ENCODE results near the gene MBD3L1. TPM values are rescaled to one million over a fixed set of nuclear protein-coding genes. Genes with fewer than 3 reads are reported as not detected.

Gene MBD3L1
- total RNA-seq, 4 donors from 2014 or later = not detected

DNA sequence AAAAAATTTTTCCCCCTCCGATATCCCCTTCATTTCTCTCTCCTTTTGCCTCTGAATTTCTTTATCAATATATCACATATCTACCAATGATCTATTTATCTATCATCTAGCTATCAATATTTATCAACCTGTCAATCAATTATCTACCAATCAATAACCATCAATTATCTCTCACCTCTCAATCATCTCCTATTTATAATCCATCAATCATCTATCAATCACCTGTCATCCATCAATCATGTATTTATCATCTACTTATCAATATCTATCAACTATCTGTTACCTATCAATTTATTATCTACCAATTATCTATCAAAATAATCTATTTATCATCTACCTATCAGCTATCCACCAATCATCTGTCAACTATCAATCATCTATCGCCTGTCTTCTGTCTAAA is 17.1 kb downstream of the MBD3L1 start:
- WGBS = 93% methylated on average over 2 of the region's 2 CpGs

GRCh38 chr19:8850488-8850887 is 18.3 kb downstream of the MBD3L1 start:
- Histone ChIP-seq H3K4me1 (no peaks in the 10 kb centered on the region), H3K9me3 (peaks cover 4% of the 10 kb centered on the region), H3K27ac (no peak overlapping the region), H3K27me3 (no peaks in the 10 kb centered on the region), H3K4me3 (no peak overlapping the region), H3K36me3 (no peaks in the 10 kb centered on the region)
- WGBS = 95% methylated on average over 3 of the region's 3 CpGs
- no peak for DNase-seq (ENCODE audit: low spot score in 2 of 2)
- TF ChIP-seq CTCF (IDR thresholded peaks at IDR 0.05) (no peak), POLR2AphosphoS5 (IDR thresholded peaks at IDR 0.05) (no peak), EP300 (IDR thresholded peaks at IDR 0.05) (no peak), POLR2A (IDR thresholded peaks at IDR 0.05) (no peak)

More for the DNA sequence above, 17.1 kb downstream of the MBD3L1 start:
- no peaks in the 10 kb centered on the region for H3K36me3 ChIP-seq
- H3K27me3 ChIP-seq = no peaks in the 10 kb centered on the region
- no peak for DNase-seq (ENCODE audit: low spot score in 2 of 2)
- H3K27ac ChIP-seq = no peak overlapping the region
- TF ChIP-seq POLR2A (IDR thresholded peaks at IDR 0.05) = no peak
- no peak for TF ChIP-seq CTCF (IDR thresholded peaks at IDR 0.05)
- TF ChIP-seq EP300 (IDR thresholded peaks at IDR 0.05) = no peak
- no peak for TF ChIP-seq POLR2AphosphoS5 (IDR thresholded peaks at IDR 0.05)
- peaks cover 4% of the 10 kb centered on the region for H3K9me3 ChIP-seq
- no peaks in the 10 kb centered on the region for H3K4me1 ChIP-seq
- H3K4me3 ChIP-seq = no peak overlapping the region

DNA sequence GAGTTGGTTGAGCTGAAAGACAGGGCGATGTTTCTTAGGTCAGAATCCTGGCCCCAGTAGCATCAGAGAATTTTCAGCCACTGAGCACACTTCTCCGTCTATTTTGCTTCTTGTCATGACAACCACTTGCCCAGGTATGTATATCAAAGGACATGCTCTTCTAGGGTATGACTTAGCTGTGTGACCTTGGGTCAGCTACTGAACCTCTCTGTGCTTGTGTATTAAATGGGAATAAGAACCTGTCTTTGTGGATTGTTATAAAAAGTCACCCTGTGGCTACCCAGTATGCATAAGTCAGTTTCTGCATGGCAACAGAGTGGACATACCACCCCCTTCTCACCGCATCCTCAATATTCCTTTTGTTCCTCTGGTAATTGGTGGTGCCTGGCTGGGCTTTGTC is 26.1 kb downstream of the MBD3L1 start:
- no peak for DNase-seq (ENCODE audit: low spot score in 2 of 2)
- H3K4me1 ChIP-seq = no peaks in the 10 kb centered on the region
- no peak overlapping the region for H3K27ac ChIP-seq
- TF ChIP-seq POLR2AphosphoS5 (IDR thresholded peaks at IDR 0.05) (no peak), CTCF (IDR thresholded peaks at IDR 0.05) (no peak), EP300 (IDR thresholded peaks at IDR 0.05) (no peak), POLR2A (IDR thresholded peaks at IDR 0.05) (no peak)
- H3K36me3 ChIP-seq = no peaks in the 10 kb centered on the region
- no peaks in the 10 kb centered on the region for H3K9me3 ChIP-seq
- H3K27me3 ChIP-seq = peaks cover 3% of the 10 kb centered on the region
- WGBS = 89% methylated on average over 3 of the region's 3 CpGs
- H3K4me3 ChIP-seq = no peak overlapping the region

GRCh38 chr19:8866344-8866743 is 34.2 kb downstream of the MBD3L1 start:
- no peaks in the 10 kb centered on the region for H3K4me1 ChIP-seq
- no peaks in the 10 kb centered on the region for H3K36me3 ChIP-seq
- no peak overlapping the region for H3K4me3 ChIP-seq
- no peaks in the 10 kb centered on the region for H3K9me3 ChIP-seq
- no peaks in the 10 kb centered on the region for H3K27me3 ChIP-seq
- DNase-seq (ENCODE audit: low spot score in 2 of 2) = no peak
- no peak overlapping the region for H3K27ac ChIP-seq
- TF ChIP-seq CTCF (IDR thresholded peaks at IDR 0.05) (no peak), EP300 (IDR thresholded peaks at IDR 0.05) (no peak), POLR2A (IDR thresholded peaks at IDR 0.05) (no peak), POLR2AphosphoS5 (IDR thresholded peaks at IDR 0.05) (no peak)

DNA sequence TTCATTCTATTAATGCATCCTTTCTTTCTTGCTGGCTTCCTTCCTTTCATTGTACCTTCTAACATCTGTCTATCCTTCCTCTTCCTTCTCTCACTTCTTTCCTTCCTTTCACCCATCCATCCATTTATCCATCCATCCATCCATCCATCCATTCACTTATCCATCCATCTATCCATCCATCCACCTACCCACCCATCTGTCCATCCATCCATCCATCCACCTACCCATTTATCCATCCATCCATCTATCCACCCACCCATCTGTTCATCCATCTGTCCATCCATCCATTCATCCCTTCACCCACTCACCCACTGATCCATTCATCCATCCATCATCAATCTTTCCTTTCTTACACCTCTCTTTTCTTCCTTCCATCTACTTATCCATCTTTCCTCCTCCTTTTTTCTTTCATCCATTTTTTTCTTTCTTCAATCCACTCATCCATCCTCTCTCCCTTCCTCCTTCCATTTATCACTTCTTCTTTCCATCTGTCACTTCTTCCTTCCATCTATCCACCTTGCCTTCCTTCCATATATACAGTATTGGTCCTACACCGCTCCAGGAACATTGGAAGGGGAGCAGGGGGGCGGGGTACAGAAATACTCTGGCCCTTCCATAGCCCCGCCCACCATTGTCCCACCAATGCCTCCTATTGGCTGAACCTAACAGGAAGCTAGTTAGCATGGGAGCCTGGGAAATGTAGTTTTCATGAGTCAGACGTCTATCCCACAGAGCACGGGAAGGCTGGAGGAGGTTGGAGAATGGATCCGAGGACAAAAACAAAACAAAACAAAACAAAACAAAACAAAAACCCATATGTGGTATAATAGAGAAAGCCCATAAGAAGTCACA is 45.9 kb downstream of the MBD3L1 start:
- Histone ChIP-seq H3K9me3 (no peaks in the 10 kb centered on the region), H3K36me3 (no peaks in the 10 kb centered on the region), H3K4me1 (no peaks in the 10 kb centered on the region), H3K27me3 (peaks cover 4% of the 10 kb centered on the region), H3K4me3 (no peak overlapping the region), H3K27ac (no peak overlapping the region)
- WGBS = 27% methylated on average over 6 of the region's 6 CpGs
- TF ChIP-seq POLR2AphosphoS5 (IDR thresholded peaks at IDR 0.05) (no peak), EP300 (IDR thresholded peaks at IDR 0.05) (no peak), POLR2A (IDR thresholded peaks at IDR 0.05) (no peak), CTCF (IDR thresholded peaks at IDR 0.05) (no peak)
- DNase-seq (ENCODE audit: low spot score in 2 of 2) = no peak

Measured in suprapubic skin (tissue), 4 donors.